Measurements from ENCODE around the gene TMEM119.

GRCh38 chr12:108635997-108636808 lies 38.3 kb upstream of the TMEM119 start:
- TF ChIP-seq, protein P1, sequence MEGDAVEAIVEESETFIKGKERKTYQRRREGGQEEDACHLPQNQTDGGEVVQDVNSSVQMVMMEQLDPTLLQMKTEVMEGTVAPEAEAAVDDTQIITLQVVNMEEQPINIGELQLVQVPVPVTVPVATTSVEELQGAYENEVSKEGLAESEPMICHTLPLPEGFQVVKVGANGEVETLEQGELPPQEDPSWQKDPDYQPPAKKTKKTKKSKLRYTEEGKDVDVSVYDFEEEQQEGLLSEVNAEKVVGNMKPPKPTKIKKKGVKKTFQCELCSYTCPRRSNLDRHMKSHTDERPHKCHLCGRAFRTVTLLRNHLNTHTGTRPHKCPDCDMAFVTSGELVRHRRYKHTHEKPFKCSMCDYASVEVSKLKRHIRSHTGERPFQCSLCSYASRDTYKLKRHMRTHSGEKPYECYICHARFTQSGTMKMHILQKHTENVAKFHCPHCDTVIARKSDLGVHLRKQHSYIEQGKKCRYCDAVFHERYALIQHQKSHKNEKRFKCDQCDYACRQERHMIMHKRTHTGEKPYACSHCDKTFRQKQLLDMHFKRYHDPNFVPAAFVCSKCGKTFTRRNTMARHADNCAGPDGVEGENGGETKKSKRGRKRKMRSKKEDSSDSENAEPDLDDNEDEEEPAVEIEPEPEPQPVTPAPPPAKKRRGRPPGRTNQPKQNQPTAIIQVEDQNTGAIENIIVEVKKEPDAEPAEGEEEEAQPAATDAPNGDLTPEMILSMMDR (IDR thresholded peaks at IDR 0.05; ENCODE audit: poor library complexity) = no peak
- no peak for TF ChIP-seq EZH2 (IDR thresholded peaks at IDR 0.05; ENCODE audit: borderline replicate concordance)
